Thyroid gland (tissue), 4 donors: Measurements from ENCODE around the gene DDX24. TPM values are rescaled to one million over a fixed set of nuclear protein-coding genes. Genes with fewer than 3 reads are reported as not detected.

Experiments used
- DNase-seq, 2 donors: peaks; one replicate each; pipeline ENCODE4 v3.0.0-alpha.2; 2019
- H3K27ac ChIP-seq, 3 donors: fragments of 200-600 bp; sonication (generic); 1 replicate in 2 of 3; 2 replicates in 1 of 3; pipeline ENCODE4 v1.5.1; 2016 to 2019; ENCODE audit warnings: mild to moderate bottlenecking in 1 of 3, moderate library complexity in 1 of 3
- H3K27me3 ChIP-seq: fragments of 200-600 bp; sonication (generic); one replicate; pipeline ENCODE4 v1.5.1; 2019
- H3K36me3 ChIP-seq, 2 donors: fragments of 200-600 bp; sonication (generic); one replicate each; pipeline ENCODE4 v1.5.1; 2016 to 2019
- H3K4me1 ChIP-seq, 2 donors: fragments of 200-600 bp; sonication (generic); one replicate each; pipeline ENCODE4 v1.5.1; 2017 to 2019
- H3K4me3 ChIP-seq, 3 donors: fragments of 200-600 bp; sonication (generic); replicated peaks in 1 of 3; 1 replicate in 2 of 3; 2 replicates in 1 of 3; pipeline ENCODE4 v1.5.1; 2016; ENCODE audit warnings: mild to moderate bottlenecking in 1 of 3
- H3K9me3 ChIP-seq: fragments of 200-600 bp; sonication (generic); one replicate; pipeline ENCODE4 v1.5.1; 2017
- CTCF ChIP-seq, 6 experiments: fragments of 200-600 bp in 3 of 6; fragments of 450-650 bp in 3 of 6; sonication (generic) in 3 of 6; IDR thresholded peaks; one replicate each; pipeline ENCODE4 v1.5.1; 2016 to 2019; ENCODE audit warnings: antibody characterized with exemption in 6 of 6, mild to moderate bottlenecking in 2 of 6, inconsistent platforms in 1 of 6, moderate library complexity in 1 of 6
- POLR2A ChIP-seq, 2 donors: fragments of 450-650 bp; IDR thresholded peaks; one replicate each; pipeline ENCODE4 v1.6.1; 2017; ENCODE audit warnings: antibody characterized with exemption in 2 of 2, mild to moderate bottlenecking in 2 of 2, moderate library complexity in 1 of 2
- WGBS, 2 donors: methylation state at CpG; one replicate each; pipeline ENCODE4 v1.1.5; 2017; 5-methylcytosine and 5-hydroxymethylcytosine counted together
- intact Hi-C: fragments of 100-400 bp; cut with DNase I; formaldehyde crosslinking; loops from one replicate; pipeline ENCODE4 v1.15.1; 2023
- total RNA-seq, 4 donors: library from RNA; depleted of rRNA; stranded (reverse); fragments of >200 nt; gene quantifications; one replicate each; pipeline ENCODE4 v1.2.3, GENCODE V29; 2016

DDX24 gene
- total RNA-seq, 4 donors from 2014 or later, result 139 to 209 (median 193) TPM

GRCh38 chr14:94119071-94119470, 38.1 kb upstream of the DDX24 start:
- Histone ChIP-seq H3K27ac (no peak overlapping the region), H3K9me3 (no peaks in the 10 kb centered on the region), H3K4me1 (peaks cover 0 to 14% of the 10 kb centered on the region in 2 donors), H3K4me3 (no peak overlapping the region), H3K36me3 (no peaks in the 10 kb centered on the region), H3K27me3 (no peaks in the 10 kb centered on the region)
- DNase-seq, result no peak
- intact Hi-C loops, result no loop called here
- no peak for TF ChIP-seq POLR2A (IDR thresholded peaks at IDR 0.05)
- no peak for TF ChIP-seq CTCF (IDR thresholded peaks at IDR 0.05)

- DNase-seq, result no peak
- no peaks in the 10 kb centered on the region for H3K27me3 ChIP-seq
- intact Hi-C loops, result no loop called here
- TF ChIP-seq CTCF (IDR thresholded peaks at IDR 0.05), result no peak
- WGBS, 2 donors, result 86 to 88% methylated on average over 9 of the region's 9 CpGs
- peaks cover 0 to 14% of the 10 kb centered on the region in 2 donors for H3K4me1 ChIP-seq
- no peak overlapping the region for H3K4me3 ChIP-seq
- no peaks in the 10 kb centered on the region for H3K9me3 ChIP-seq
- no peak overlapping the region for H3K27ac ChIP-seq
- no peaks in the 10 kb centered on the region for H3K36me3 ChIP-seq
These were observed 36.9 kb upstream of the DDX24 start for GRCh38 chr14:94117856-94118255.

GRCh38 chr14:94116701-94117100, 35.7 kb upstream of the DDX24 start:
- TF ChIP-seq POLR2A (IDR thresholded peaks at IDR 0.05) (no peak), CTCF (IDR thresholded peaks at IDR 0.05) (no peak)
- intact Hi-C loops, result no loop called here
- 82 to 93% methylated on average over 7 to 10 of the region's 10 CpGs for WGBS, 2 donors
- no peaks in the 10 kb centered on the region for H3K36me3 ChIP-seq
- no peaks in the 10 kb centered on the region for H3K9me3 ChIP-seq
- H3K4me3 ChIP-seq, result no peak overlapping the region
- H3K27me3 ChIP-seq, result no peaks in the 10 kb centered on the region
- no peak for DNase-seq
- no peak overlapping the region for H3K27ac ChIP-seq
- peaks cover 0 to 14% of the 10 kb centered on the region in 2 donors for H3K4me1 ChIP-seq

GRCh38 chr14:94115631-94116030, 34.6 kb upstream of the DDX24 start:
- H3K36me3 ChIP-seq, result no peaks in the 10 kb centered on the region
- H3K27me3 ChIP-seq, result no peaks in the 10 kb centered on the region
- 84 to 94% methylated on average over 12 to 14 of the region's 15 CpGs for whole genome bisulfite sequencing, 2 donors
- TF ChIP-seq CTCF (IDR thresholded peaks at IDR 0.05), result no peak
- no peak for TF ChIP-seq POLR2A (IDR thresholded peaks at IDR 0.05)
- intact Hi-C loops, result no loop called here
- H3K9me3 ChIP-seq, result no peaks in the 10 kb centered on the region
- DNase-seq, result no peak
- H3K4me1 ChIP-seq, result peaks cover 0 to 14% of the 10 kb centered on the region in 2 donors
- H3K4me3 ChIP-seq, result no peak overlapping the region
- H3K27ac ChIP-seq, result peak overlapping the region in 1 of 3 donors; percentile 70

- Histone ChIP-seq H3K4me3 (no peak overlapping the region), H3K27ac (peak overlapping the region in 2 of 3 donors; percentile 49 to 70), H3K9me3 (no peaks in the 10 kb centered on the region), H3K36me3 (no peaks in the 10 kb centered on the region), H3K4me1 (peaks cover 0 to 14% of the 10 kb centered on the region in 2 donors), H3K27me3 (no peaks in the 10 kb centered on the region)
- DNase-seq, result no peak
- TF ChIP-seq POLR2A (IDR thresholded peaks at IDR 0.05) (no peak), CTCF (IDR thresholded peaks at IDR 0.05) (no peak)
- intact Hi-C loops, result no loop called here
- 42 to 43% methylated on average over 4 of the region's 4 CpGs for WGBS, 2 donors
These were observed 34.1 kb upstream of the DDX24 start for GRCh38 chr14:94115058-94115591.
